Keratinocyte (primary cell): ENCODE measurements around the gene SCYGR4. TPM values are rescaled to one million over a fixed set of nuclear protein-coding genes. Genes with fewer than 3 reads are reported as not detected.

Source experiments
- DNase-seq: peaks from one replicate; pipeline ENCODE4 v3.0.0-alpha.2; 2011; ENCODE audit warnings: low read depth, missing footprints, low spot score
- FAIRE-seq: peaks from 2 replicates; lab custom pipeline; 2011; peaks lifted over from hg19 to GRCh38; lab: Jason Lieb, UNC
- H2AFZ ChIP-seq: 2 replicates; pipeline ENCODE4 v1.6.0; 2012; ENCODE audit warnings: low read length, control low read depth, inconsistent platforms; ENCODE audit not compliant: control insufficient read depth
- H3K27ac ChIP-seq: 2 replicates; pipeline ENCODE4 v1.5.1; 2011; ENCODE audit warnings: low read length; ENCODE audit not compliant: control insufficient read depth, insufficient read depth
- H3K27me3 ChIP-seq: 3 replicates; pipeline ENCODE4 v1.6.0; 2011; ENCODE audit warnings: low read length; ENCODE audit not compliant: control insufficient read depth, insufficient read depth; ENCODE audit errors: extremely low read depth
- H3K36me3 ChIP-seq, 2 experiments: 2 replicates in 1 of 2; 3 replicates in 1 of 2; pipeline ENCODE4 v1.5.1; 2011; ENCODE audit warnings: low read length in 2 of 2, mild to moderate bottlenecking in 1 of 2; ENCODE audit not compliant: control insufficient read depth in 2 of 2, insufficient read depth in 2 of 2; ENCODE audit errors: extremely low read depth in 1 of 2
- H3K4me1 ChIP-seq: 3 replicates; pipeline ENCODE4 v1.5.1; 2011; ENCODE audit warnings: low read length; ENCODE audit not compliant: control insufficient read depth, insufficient read depth; ENCODE audit errors: extremely low read depth
- H3K4me2 ChIP-seq: 3 replicates; pipeline ENCODE4 v1.6.0; 2011; ENCODE audit warnings: low read depth, low read length; ENCODE audit not compliant: control insufficient read depth, insufficient read depth; ENCODE audit errors: extremely low read depth
- H3K4me3 ChIP-seq, 3 experiments: fragments of 200-600 bp in 1 of 3; sonication (generic) in 1 of 3; 2 replicates in 2 of 3; 3 replicates in 1 of 3; pipeline ENCODE4 v1.5.1; 2011 to 2016; ENCODE audit warnings: low read length in 3 of 3, mild to moderate bottlenecking in 3 of 3, control low read depth in 2 of 3, inconsistent platforms in 1 of 3, low read depth in 1 of 3, mixed read lengths in 1 of 3, mixed run types in 1 of 3, moderate library complexity in 1 of 3; ENCODE audit not compliant: control insufficient read depth in 2 of 3, insufficient read depth in 2 of 3; ENCODE audit errors: extremely low read depth in 1 of 3
- H3K79me2 ChIP-seq: 2 replicates; pipeline ENCODE4 v1.6.0; 2012; ENCODE audit warnings: low read length; ENCODE audit not compliant: control insufficient read depth, insufficient read depth
- H3K9ac ChIP-seq: 3 replicates; pipeline ENCODE4 v1.6.0; 2011; ENCODE audit warnings: low read length; ENCODE audit not compliant: control insufficient read depth, insufficient read depth; ENCODE audit errors: extremely low read depth
- H3K9me1 ChIP-seq: 3 replicates; pipeline ENCODE4 v1.6.0; 2011; ENCODE audit warnings: low read length; ENCODE audit not compliant: control insufficient read depth, insufficient read depth; ENCODE audit errors: extremely low read depth
- H3K9me3 ChIP-seq: 2 replicates; pipeline ENCODE4 v1.5.1; 2012; ENCODE audit warnings: low read depth, low read length; ENCODE audit not compliant: control insufficient read depth
- H4K20me1 ChIP-seq: 3 replicates; pipeline ENCODE4 v1.6.0; 2011; ENCODE audit warnings: low read length; ENCODE audit not compliant: control insufficient read depth, insufficient read depth; ENCODE audit errors: extremely low read depth
- CTCF ChIP-seq, 3 experiments: IDR thresholded peaks in 1 of 3; conservative IDR thresholded peaks in 1 of 3; optimal IDR thresholded peaks in 1 of 3; 2 replicates in 2 of 3; 3 replicates in 1 of 3; pipeline versions ENCODE3 to v1.5.1; 2011; ENCODE audit warnings: low read length in 3 of 3, mild to moderate bottlenecking in 3 of 3, moderate library complexity in 2 of 3, control low read depth in 1 of 3, inconsistent platforms in 1 of 3; ENCODE audit not compliant: insufficient read depth in 2 of 3; ENCODE audit errors: extremely low read depth in 1 of 3
- EZH2 ChIP-seq: IDR thresholded peaks from one replicate; pipeline ENCODE4 v1.6.1; 2012; ENCODE audit warnings: inconsistent platforms, mild to moderate bottlenecking, low read length, moderate library complexity
- dilution Hi-C: fragments of 300-500 bp; cut with MboI; formaldehyde crosslinking; loops from one replicate; pipeline ENCODE4 v1.7.0; 2020; ENCODE audit warnings: low sequenced_read_pairs; ENCODE audit not compliant: extremely low pct_ligation_motif_present
- polyA plus RNA-seq, 5 experiments: library from polyadenylated mRNA; depleted of rRNA in 3 of 5; stranded (reverse) in 3 of 5; stranded (forward) in 1 of 5; unstranded in 1 of 5; fragments of >200 nt; gene quantifications; 1 replicate in 1 of 5; 2 replicates in 3 of 5; 3 replicates in 1 of 5; pipeline versions ENCODE4 v1.2.1 to v1.2.3, GENCODE V29; 2011 to 2012; ENCODE audit warnings: missing spikeins in 2 of 5, low read depth in 1 of 5, low replicate concordance in 1 of 5

The SCYGR4 gene
- polyA plus RNA-seq, 1 donor (not counting 4 experiments of a cell fraction or from before 2014, with no cell fraction given): not detected

- FAIRE-seq: no peak
- H3K79me2 ChIP-seq: no peaks in the 10 kb centered on the region
- no peak overlapping the region for H3K4me2 ChIP-seq
Observed at GRCh38 chr2:227642656-227643055, 25.4 kb downstream of the SCYGR4 start.

GRCh38 chr2:227643990-227644551, 26.8 kb downstream of the SCYGR4 start:
- Histone ChIP-seq H2AFZ (no peak overlapping the region), H3K36me3 (no peaks in the 10 kb centered on the region)
- FAIRE-seq: no peak

More at GRCh38 chr2:227642656-227643055, 25.4 kb downstream of the SCYGR4 start:
- no peak overlapping the region for H3K27ac ChIP-seq
- no peak overlapping the region for H2AFZ ChIP-seq
- no peaks in the 10 kb centered on the region for H3K27me3 ChIP-seq
- no peaks in the 10 kb centered on the region for H4K20me1 ChIP-seq
- H3K9me3 ChIP-seq: no peaks in the 10 kb centered on the region
- H3K4me1 ChIP-seq: no peaks in the 10 kb centered on the region
- H3K36me3 ChIP-seq: no peaks in the 10 kb centered on the region
- no peaks in the 10 kb centered on the region for H3K9me1 ChIP-seq
- dilution Hi-C loops: no loop called here
- H3K9ac ChIP-seq: no peak overlapping the region
- H3K4me3 ChIP-seq: no peak overlapping the region
- no peak for TF ChIP-seq EZH2
- no peak for TF ChIP-seq CTCF (optimal IDR thresholded peaks at IDR 0.05 in 1 of 3, IDR thresholded peaks at IDR 0.05 in 1 of 3, conservative IDR thresholded peaks at IDR 0.05 in 1 of 3; ENCODE audit: extremely low read depth in 1 of 3, insufficient read depth in 2 of 3, low read length in 3 of 3)
- no peak for DNase-seq

More at GRCh38 chr2:227643990-227644551, 26.8 kb downstream of the SCYGR4 start:
- Histone ChIP-seq H3K4me2 (no peak overlapping the region), H3K4me3 (no peak overlapping the region), H3K4me1 (no peaks in the 10 kb centered on the region), H3K9me3 (no peaks in the 10 kb centered on the region), H3K79me2 (no peaks in the 10 kb centered on the region), H3K27ac (no peak overlapping the region), H3K9ac (no peak overlapping the region), H3K27me3 (no peaks in the 10 kb centered on the region), H4K20me1 (no peaks in the 10 kb centered on the region), H3K9me1 (no peaks in the 10 kb centered on the region)
- no peak for TF ChIP-seq CTCF (optimal IDR thresholded peaks at IDR 0.05 in 1 of 3, IDR thresholded peaks at IDR 0.05 in 1 of 3, conservative IDR thresholded peaks at IDR 0.05 in 1 of 3; ENCODE audit: extremely low read depth in 1 of 3, insufficient read depth in 2 of 3, low read length in 3 of 3)
- no peak for TF ChIP-seq EZH2
- no peak for DNase-seq
- dilution Hi-C loops: no loop called here
